GM21390 (cell line): ENCODE measurements around the gene VMP1.
A peak's percentile ranks its signal among the peaks of the same experiment; 100 is the strongest.

ENCODE experiments used
- ATAC-seq: cut with Tn5 transposase; IDR thresholded peaks from one replicate; pipeline ENCODE4 v1.9.1; 2021; ENCODE audit not compliant: unreplicated experiment

Gene VMP1

DNA sequence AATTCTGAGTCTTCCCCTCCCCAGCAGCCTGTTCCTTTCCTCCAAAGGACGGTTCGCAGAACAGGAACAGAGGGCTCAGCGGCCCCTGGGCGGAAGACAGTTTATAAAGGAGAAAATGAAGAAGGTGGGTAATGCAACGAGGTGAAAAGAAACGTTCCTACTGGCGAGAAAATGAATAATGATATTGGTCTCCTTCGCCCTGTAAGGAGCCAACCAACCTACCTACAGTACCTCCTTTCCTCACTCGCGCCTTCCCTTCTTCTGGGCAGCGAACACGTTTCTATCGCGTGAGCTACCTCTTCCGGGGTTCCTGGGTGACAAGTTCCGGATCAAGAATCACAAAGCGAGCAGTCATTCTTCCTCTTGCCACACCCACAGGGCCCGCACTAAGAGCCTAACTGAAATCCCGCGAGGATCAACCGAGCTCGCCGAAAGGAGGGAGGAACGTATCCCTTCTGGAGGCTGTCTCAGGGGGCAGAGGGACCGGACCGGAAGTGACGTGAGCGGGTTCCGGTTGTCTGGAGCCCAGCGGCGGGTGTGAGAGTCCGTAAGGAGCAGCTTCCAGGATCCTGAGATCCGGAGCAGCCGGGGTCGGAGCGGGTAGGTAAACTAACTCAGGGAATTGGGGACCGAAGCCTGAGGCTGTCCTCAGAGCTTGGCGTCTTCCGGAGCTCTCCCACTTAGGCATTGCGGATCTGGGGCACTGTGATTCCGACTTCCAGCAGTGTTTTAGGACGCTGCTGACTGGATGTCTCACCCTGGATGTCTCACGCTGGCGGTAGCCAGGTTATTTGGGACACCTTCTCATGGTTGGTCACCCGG is at the start of gene VMP1, which contains the start of gene PTRH2:
VMP1 (plus strand) TSS at position 506 of the 822 bp plus-strand sequence. CDS start 23,793 bp downstream, outside the sequence.
PTRH2 (minus strand) TSS at position 282 of the 822 bp plus-strand sequence. CDS start 9,452 bp downstream, outside the sequence.
- peak; percentile 94 for ATAC-seq

DNA sequence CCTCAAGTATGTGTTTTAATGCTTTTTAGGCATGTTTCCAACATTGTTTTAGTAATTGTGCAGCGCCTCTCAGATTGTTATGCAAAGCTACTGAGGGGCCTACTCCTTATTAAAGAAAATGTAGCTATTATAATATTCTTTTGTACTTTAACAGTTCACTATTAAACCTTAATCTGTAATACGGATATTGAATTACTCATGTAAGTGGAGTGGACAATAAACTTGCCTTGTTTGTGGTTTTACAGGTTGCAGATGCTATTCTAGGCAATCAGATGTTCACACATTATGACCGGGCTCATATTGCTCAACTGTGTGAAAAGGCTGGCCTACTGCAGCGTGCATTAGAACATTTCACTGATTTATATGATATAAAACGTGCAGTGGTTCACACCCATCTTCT is 41.2 kb upstream of the VMP1 start:
- no peak for ATAC-seq

DNA sequence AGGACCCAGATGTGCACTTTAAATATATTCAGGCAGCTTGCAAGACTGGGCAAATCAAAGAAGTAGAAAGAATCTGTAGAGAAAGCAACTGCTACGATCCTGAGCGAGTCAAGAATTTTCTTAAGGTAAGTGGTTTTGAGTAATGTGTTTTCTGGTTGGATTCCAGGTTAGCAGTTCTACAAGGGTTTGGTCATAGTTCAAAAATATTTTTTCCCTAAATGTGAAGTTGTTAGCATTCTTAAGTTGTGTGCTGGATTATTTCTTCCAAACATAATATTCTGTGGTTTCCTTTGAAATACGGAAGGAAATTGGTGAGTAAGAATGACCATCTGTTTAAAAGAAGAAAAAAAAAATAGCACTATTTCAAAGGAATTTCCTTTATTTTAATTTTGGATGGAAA is 38.6 kb upstream of the VMP1 start:
- no peak for ATAC-seq

DNA sequence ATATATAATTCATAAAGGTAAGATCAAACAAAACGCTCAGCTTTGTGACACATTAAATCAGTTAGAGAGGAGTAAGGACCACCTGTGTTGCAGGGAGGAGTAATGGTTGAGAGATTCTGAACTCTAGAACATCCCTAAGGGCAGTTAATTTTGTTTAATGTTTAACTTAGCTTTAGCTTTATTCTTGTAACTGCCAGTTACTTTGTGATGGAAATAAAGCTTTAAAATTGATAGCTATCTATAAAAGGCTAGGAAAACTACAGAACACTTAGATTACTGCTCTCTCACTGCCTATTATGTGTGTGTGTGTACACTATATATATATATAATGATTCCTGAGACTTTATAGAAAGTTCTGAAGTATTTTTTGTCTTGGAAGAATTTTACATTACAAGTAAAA is 38.0 kb upstream of the VMP1 start:
- ATAC-seq, result no peak

DNA sequence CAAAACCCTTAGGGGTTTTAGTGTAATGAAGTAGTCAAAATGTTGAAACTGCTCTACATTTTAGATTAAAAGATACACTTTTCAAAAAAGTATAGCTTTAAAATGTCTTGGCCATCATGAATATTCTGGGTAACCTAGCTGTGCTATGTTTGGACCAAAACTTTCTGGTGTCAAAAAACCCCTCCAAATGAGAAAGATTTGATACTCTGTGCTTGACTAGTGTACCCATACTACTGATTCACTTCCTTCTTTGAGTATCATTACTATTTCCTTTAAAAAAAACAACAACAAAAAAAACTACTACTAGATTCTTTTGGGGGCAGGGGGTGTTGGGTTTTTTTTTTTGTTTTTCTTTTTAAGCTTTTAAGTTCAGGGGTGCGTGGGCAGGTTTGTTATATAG is 37.5 kb upstream of the VMP1 start:
- no peak for ATAC-seq

DNA sequence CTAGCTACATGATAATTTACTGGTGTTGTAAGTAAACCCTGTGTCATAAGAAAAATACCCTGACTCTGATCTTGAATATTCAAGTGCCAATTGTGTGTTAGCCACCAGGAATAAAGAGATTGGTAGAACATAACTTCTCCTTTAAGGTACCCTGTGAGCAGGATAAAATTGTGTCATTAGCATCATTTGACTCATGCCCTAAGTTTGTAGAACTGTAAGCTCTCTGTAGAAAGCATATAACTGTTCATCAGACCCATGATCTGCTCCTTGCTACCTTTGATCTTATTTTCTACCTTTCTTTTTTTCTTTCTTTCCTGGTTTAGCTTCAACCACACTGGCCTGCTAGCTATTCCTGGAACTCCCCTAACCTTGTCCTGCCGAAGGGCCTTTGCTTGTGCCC is 36.1 kb upstream of the VMP1 start:
- no peak for ATAC-seq

DNA sequence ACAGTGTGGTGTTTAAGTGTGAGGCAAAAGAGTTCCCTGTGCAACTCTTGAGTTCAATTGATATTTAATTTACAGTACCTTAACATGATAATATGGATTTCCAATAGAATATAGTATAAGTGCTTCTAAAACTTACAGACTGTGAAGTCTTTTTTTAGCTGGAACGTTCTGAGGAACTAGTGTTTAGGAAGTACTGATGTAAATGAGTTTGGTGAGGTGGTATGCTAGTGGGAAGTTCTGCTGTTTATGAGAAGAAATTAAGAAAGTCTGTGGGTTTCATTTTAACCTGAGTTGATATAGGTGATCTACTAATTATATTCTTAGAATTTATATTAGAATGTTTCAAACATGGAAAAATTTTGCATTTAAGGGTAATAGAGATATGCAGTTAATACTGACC is 32.2 kb upstream of the VMP1 start:
- ATAC-seq, result no peak

DNA sequence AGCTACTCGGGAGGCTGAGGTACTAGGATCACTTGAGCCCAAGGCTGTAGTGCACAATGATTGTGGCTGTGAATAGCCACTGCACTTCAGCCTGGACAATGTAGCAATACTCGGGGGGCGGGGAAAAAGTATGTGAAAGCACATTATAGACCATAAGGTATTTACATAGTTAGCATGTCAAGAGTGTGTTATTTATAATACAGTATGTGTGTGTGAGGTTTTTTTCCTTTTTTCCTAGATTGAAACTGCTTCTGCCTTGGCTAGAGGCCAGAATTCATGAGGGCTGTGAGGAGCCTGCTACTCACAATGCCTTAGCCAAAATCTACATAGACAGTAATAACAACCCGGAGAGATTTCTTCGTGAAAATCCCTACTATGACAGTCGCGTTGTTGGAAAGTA is 30.7 kb upstream of the VMP1 start:
- no peak for ATAC-seq

DNA sequence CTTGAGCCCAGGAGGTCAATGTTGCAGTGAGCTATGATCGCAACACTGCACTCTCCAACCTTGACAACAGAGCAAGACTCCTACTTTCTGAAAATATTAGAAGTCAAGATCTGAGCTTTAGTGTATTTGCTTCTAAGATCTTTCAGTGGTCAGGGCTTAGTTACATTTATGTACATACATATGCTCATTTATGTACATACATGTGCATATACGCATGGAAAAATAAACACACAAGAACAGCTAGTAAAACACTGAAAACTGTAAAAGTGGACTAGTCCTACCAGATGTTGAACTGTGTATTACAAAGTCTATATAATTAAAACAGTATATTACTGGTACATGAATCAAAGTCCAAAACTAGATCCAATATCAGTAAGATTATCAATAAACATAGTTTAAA is 28.5 kb upstream of the VMP1 start:
- no peak for ATAC-seq

DNA sequence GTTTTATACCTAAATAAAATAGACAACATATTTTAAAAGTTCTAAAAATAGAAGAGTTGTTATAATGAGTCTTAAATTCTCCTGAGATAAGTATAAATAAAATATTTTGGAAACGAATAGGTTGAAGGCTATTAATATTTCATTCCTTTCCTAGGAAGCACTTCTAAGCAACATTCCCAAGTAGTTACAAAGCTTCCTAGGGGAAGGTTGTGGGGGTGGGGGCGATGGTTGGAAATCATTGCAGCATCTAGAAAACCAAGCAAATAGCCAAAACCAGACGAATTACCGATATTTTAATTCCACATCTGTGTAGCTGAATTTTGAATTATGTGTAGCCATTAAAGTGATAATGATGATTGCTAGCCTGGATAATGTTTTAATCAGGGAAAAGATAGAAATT is 27.1 kb upstream of the VMP1 start:
- no peak for ATAC-seq

DNA sequence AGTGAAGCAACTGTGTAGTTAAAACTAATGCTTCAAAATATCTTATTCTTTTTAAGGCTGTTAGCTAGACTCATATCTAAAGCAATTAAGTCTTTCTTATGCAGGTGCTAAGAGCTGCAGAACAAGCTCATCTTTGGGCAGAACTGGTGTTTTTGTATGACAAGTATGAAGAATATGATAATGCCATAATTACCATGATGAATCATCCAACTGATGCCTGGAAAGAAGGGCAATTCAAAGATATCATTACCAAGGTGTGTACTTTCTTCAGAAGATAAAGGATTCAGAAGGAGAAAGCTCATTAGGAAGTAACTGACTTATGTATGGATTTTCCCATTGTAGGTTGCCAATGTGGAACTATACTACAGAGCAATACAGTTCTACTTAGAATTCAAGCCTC is 24.2 kb upstream of the VMP1 start:
- no peak for ATAC-seq

DNA sequence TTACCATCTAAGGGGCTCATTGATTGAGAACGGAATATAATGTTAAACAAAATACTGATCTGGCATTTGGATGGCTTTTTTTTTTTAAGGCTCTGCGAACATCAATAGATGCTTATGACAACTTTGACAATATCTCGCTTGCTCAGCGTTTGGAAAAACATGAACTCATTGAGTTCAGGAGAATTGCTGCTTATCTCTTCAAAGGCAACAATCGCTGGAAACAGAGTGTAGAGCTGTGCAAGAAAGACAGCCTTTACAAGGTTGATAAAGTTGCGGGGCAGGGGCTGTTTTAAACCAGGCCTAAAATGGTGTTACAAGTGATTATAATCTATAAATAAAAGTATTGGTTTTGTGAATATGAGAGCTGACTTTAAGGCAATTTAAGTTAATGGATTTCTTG is 22.5 kb upstream of the VMP1 start:
- ATAC-seq, result no peak

DNA sequence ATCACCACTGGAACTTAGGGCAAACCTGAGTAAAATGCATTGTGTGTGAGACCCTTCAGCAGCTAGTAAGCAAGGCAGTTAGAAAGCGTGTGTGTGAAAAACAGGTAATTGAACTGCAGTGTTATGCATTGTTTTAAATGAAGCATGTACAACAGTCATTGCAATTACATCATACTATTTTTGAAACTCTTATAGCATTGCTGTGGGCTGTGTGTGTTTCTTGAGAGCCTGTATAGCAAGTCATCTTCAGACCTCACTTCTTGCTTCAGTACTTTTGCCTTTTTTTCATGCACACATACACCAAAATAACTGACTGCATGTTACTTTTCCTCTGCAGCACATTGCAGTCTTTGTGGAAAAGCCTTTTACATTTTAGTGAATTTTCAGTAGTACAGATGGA is 19.4 kb upstream of the VMP1 start:
- no peak for ATAC-seq

DNA sequence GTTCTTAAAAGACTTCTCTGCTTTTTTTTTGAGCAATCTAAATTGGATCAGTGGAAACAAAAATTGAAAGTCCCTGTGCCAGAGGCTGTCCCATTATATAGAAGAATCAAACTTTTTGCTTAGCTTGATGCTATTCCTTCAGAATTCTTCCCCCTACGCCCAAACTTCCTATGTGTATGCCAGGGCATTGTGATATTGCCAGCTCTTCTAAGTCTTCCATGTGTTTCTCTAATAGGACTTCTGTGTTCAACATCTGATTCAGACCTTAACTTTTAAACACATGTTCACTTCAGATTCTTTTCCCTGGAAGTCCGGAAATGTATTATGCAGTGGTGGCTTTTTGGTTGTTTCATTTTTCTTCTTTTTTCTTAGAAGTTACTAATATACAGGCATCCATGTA is 19.0 kb upstream of the VMP1 start:
- no peak for ATAC-seq

DNA sequence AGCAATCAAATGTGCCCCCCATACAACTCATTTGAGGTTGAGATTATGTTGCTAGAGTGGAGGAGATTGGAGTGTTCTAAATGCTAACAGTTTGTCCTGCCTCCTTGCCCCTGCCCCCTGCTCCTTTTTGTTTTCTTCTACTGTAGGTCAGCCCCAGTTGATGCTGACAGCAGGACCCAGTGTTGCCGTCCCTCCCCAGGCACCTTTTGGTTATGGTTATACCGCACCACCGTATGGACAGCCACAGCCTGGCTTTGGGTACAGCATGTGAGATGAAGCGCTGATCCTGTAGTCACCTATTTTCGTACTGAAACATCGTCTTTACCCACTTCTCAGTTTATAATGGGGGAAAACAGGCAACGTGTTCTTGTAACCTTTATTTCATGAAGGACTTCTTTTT is 13.9 kb upstream of the VMP1 start:
- no peak for ATAC-seq

DNA sequence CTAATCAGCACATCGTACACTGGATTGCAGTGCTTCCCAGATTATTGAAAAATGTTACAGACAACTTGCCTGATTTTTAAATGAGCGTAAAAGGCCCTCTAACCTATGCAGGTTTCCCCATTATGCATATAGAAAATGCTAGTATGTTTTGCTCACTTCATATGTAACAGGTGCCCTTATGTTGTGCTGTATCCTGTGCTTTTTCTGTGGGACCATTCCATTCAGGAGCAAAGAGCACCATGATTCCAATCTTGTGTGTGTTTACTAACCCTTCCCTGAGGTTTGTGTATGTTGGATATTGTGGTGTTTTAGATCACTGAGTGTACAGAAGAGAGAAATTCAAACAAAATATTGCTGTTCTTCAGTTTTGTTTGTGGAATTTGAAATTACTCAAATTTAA is 13.1 kb upstream of the VMP1 start:
- no peak for ATAC-seq

DNA sequence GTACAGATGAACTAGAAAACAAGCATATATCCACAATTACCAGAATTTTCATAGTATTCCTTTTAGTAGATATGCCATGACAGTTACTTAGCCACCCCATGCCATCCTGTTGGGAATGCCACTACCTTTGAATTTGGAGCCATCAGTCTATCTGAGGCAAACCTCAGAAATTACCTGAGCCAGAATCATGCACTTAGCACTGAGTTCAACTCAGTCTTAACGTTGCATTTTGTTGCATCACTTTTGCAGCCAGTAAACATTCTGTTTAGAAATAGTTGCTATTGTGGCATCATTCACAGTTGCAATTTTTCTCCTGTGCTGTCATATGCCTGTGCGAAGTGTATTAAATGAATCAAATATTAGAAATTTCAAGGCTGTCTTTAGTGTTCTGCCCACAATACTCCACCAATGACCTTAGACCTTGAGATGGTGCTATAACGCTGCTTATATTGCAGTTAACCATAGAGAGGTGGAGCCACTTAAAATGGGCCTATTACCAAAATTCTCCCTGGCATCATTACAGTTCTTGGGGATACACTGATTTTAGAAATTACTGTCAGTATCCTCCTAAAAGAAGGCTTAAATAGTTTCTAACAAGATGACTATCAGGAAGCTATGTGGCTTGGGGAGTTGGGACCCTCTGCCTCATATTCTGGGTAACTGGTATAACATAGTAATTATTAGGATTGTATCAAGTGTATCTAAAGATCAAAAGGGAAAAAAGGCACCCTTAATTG is 11.3 kb upstream of the VMP1 start:
- no peak for ATAC-seq

DNA sequence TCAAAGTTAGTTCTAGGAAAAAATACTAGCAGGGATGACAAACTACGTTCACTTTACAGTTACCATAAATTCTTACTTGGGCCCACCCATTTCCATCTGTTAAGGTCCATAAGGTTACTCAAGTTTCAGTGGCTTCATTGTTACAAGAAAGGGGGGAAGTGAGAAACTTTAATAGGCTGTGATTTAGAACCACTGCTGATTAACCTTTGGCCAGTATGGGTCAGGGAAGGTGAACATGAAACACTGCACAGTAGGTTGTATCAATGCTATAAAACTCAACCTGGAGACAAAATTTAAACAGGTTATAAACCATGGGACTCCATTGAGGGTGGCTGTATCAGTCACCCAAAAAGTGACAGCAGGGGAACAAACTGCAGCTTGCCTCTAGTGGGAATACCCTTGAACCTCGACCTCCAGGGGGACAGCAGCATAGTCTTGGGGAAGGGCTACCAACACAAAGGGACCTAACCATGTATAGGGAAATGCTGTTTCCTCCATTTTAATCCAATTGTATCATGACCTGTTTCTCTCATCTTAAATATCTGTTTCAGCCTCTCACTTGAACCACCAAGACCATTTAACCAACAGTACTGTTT is 10.7 kb upstream of the VMP1 start:
- no peak for ATAC-seq

DNA sequence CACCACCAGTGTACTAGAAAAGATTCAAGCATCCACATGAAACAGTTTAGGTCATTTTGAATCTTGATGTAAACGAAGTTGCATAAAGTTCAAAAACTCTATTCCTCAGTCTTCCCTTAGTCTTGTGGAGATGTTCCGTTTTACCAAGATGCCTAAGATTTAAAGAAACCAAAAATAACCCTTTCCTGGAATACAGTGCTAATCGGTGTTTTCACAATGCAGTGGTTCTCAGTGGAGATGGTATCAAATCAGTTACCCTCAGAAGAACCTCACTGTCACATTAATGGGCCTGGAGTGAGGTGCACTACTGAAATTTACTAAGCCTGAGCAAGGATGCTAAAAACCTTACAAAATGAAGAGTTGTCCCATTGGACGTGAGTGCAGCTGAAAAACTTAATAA is 9.3 kb upstream of the VMP1 start:
- no peak for ATAC-seq

DNA sequence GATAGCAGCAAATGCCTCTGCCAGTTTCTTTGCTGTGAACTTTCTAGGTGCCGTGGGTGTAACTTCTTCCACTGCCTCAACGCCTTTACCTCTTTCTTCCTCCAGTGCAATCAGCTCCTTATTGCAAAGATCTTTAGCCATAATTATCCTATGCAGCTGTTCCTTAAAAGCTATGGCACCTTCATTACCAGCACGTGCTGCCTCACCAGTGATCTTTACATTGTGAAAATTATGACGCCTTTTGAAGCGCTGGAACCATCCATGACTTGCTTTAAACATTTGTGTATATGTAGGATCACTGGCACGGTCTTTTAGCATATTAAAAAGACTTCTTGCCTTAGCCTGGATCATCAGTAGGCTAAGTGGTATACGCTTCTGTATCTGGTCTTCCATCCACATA is 8.2 kb upstream of the VMP1 start:
- ATAC-seq, result no peak

DNA sequence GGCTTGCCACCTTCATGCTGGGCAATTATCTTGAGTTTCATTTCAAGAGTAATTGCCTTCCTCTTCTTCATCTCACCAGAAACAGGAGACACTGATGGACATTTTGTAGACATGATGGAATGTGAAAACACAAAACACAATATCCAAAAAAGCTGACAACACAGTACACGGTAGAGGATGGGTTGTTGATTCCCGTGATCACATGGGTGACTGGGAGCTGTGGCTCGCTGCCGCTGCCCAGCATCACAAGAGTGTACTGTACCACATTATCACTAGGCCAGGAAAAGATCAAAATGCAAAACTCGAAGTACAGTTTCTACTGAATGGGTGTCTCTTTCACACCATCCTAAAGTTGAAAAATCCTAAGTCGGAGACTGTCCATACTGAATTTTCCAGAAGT is 7.7 kb upstream of the VMP1 start:
- no peak for ATAC-seq

DNA sequence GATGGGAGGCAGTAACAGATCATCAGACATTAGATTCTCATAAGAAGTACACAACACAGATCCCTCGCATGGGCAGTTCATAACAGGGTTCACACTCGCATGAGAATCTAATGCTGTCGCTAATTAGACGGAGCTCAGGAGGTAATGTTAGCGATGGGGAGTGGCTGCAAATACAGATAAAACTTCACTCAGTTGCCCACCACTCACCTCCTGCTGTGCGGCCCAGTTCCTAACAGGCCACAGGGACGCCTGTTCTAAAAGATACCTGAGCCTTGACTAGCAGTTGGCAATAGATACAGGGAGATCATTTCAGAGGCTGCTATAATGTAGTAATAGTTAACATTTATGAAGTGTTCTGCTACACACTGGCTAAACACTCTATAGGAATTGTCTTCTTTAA is 5.2 kb upstream of the VMP1 start:
- no peak for ATAC-seq
